ENCODE results near the gene GTF3C6. TPM values are rescaled to one million over a fixed set of nuclear protein-coding genes. Genes with fewer than 3 reads are reported as not detected.

The GTF3C6 gene
- total and polyA plus RNA-seq, 2 of the 8 experiments (the other 6 are each of a cell fraction or from before 2014, with no cell fraction given), result 13.1 to 87.4 TPM

- H3K9me3 ChIP-seq (ENCODE audit: insufficient read depth in 2 of 2, low read depth in 1 of 2, low read length in 1 of 2), result no peaks in the 10 kb centered on the region
- no peaks in the 10 kb centered on the region for H3K36me3 ChIP-seq (ENCODE audit: control insufficient read depth in 2 of 4, insufficient read depth in 4 of 4, low read length in 3 of 4)
- no peak overlapping the region for H4K91ac ChIP-seq (replicated peaks; ENCODE audit: insufficient read length, low read length)
- DNase-seq (ENCODE audit: low read depth in 1 of 2, low spot score in 2 of 2) (no peak), FAIRE-seq (no peak)
- H3K27ac ChIP-seq (ENCODE audit: low read depth, low read length), result no peak overlapping the region
- H2BK12ac ChIP-seq (ENCODE audit: low read depth, low read length), result no peak overlapping the region
- ChIA-PET POLR2A (ENCODE audit: partially characterized antibody) (interaction anchor here (1.4 kb wide), 1 partner anchor 11 kb away, joined by 3 read pairs; no protein-coding TSS in a partner anchor), CTCF (ENCODE audit: partially characterized antibody) (interaction anchor here (1.2 kb wide), 1 partner anchor 24 kb away, joined by 3 read pairs; no protein-coding TSS in a partner anchor)
- no peak overlapping the region for H2BK120ac ChIP-seq (replicated peaks; ENCODE audit: low read depth, low read length)
- H2BK5ac ChIP-seq (ENCODE audit: low read depth, low read length), result no peak overlapping the region
- H3K4me1 ChIP-seq (replicated peaks in 1 of 4; ENCODE audit: control insufficient read depth in 3 of 4, insufficient read depth in 4 of 4, low read length in 3 of 4), result no peaks in the 10 kb centered on the region
- H3K79me2 ChIP-seq (ENCODE audit: control insufficient read depth in 1 of 2, insufficient read depth in 2 of 2, low read length in 2 of 2), result no peaks in the 10 kb centered on the region
- no peak overlapping the region for H3K4me3 ChIP-seq (ENCODE audit: extremely low read depth in 1 of 4, insufficient read depth in 2 of 4, low read depth in 3 of 4, low read length in 4 of 4)
- no peak overlapping the region for H2AK5ac ChIP-seq (ENCODE audit: low read depth, low read length)
- H4K20me1 ChIP-seq (replicated peaks in 1 of 2; ENCODE audit: control insufficient read depth in 1 of 2, insufficient read depth in 2 of 2, low read length in 2 of 2), result no peaks in the 10 kb centered on the region
- H4K8ac ChIP-seq (ENCODE audit: extremely low read depth, insufficient read depth, low read length), result no peak overlapping the region
- no peak overlapping the region for H2BK20ac ChIP-seq (ENCODE audit: low read length)
- H3K18ac ChIP-seq (ENCODE audit: extremely low read depth, low read length), result no peak overlapping the region
- no peaks in the 10 kb centered on the region for H3K79me1 ChIP-seq (ENCODE audit: low read depth, low read length)
- 82% methylated on average over 2 of the region's 2 CpGs; no CpG with 5 or more reads in 1 of the 2 experiments for WGBS, 2 experiments (ENCODE audit: extremely low coverage in 1 of 2, insufficient coverage in 1 of 2, insufficient read length in 1 of 2, insufficient replicate concordance in 2 of 2, low coverage in 1 of 2, low lambda C conversion rate in 2 of 2, missing lambda C conversion rate in 1 of 2)
- no peak overlapping the region for H3K23ac ChIP-seq (ENCODE audit: insufficient read length)
- no peak overlapping the region for H4K5ac ChIP-seq (ENCODE audit: insufficient read length, low read depth, low read length)
- no peaks in the 10 kb centered on the region for H3K27me3 ChIP-seq (replicated peaks in 1 of 4; ENCODE audit: control insufficient read depth in 3 of 4, extremely low read depth in 1 of 4, insufficient read depth in 3 of 4, low read length in 3 of 4)
- H3K4me2 ChIP-seq (ENCODE audit: insufficient read depth in 1 of 2, low read depth in 2 of 2, low read length in 2 of 2), result no peak overlapping the region
- no peak overlapping the region for H3K4ac ChIP-seq (replicated peaks; ENCODE audit: insufficient read length, low read depth, low read length)
- no peaks in the 10 kb centered on the region for H3K23me2 ChIP-seq (ENCODE audit: low read depth, low read length)
- H2BK15ac ChIP-seq (ENCODE audit: low read length), result no peak overlapping the region
- H3K56ac ChIP-seq (replicated peaks; ENCODE audit: insufficient read length, low read depth, low read length), result no peak overlapping the region
- H2AFZ ChIP-seq (ENCODE audit: low read length), result no peak overlapping the region
- no peak overlapping the region for H3K14ac ChIP-seq (ENCODE audit: insufficient read length)
- no peak overlapping the region for H3K9ac ChIP-seq (replicated peaks in 1 of 4; ENCODE audit: extremely low read depth in 1 of 4, low read depth in 3 of 4, low read length in 3 of 4)
- no peak for TF ChIP-seq CEBPB (IDR thresholded peaks at IDR 0.05; ENCODE audit: low read depth, low read length)
- TF ChIP-seq SAP30 (IDR thresholded peaks at IDR 0.05; ENCODE audit: insufficient read depth, insufficient replicate concordance, low read length), result no peak
- no peak for TF ChIP-seq ATF3 (IDR thresholded peaks at IDR 0.05; ENCODE audit: insufficient read depth, low read depth, low read length)
- no peak for TF ChIP-seq BCL11A (IDR thresholded peaks at IDR 0.05; ENCODE audit: low read depth in 2 of 2, low read length in 2 of 2)
- TF ChIP-seq TAF7 (optimal IDR thresholded peaks at IDR 0.05; ENCODE audit: borderline replicate concordance, low read depth, low read length), result no peak
- no peak for TF ChIP-seq TCF12 (IDR thresholded peaks at IDR 0.05; ENCODE audit: low read depth, low read length)
- no peak for TF ChIP-seq RAD21 (IDR thresholded peaks at IDR 0.05 in 1 of 2, conservative IDR thresholded peaks at IDR 0.05 in 1 of 2; ENCODE audit: low read depth in 2 of 2, low read length in 2 of 2)
- no peak for TF ChIP-seq CBX8 (IDR thresholded peaks at IDR 0.05; ENCODE audit: borderline replicate concordance, low read depth, low read length)
- no peak for TF ChIP-seq CHD1 (IDR thresholded peaks at IDR 0.05; ENCODE audit: low read depth, low read length)
- no peak for TF ChIP-seq SIRT6 (IDR thresholded peaks at IDR 0.05; ENCODE audit: low read length)
- TF ChIP-seq GTF2F1 (IDR thresholded peaks at IDR 0.05; ENCODE audit: borderline replicate concordance, low read depth, low read length), result no peak
- no peak for TF ChIP-seq POU5F1 (IDR thresholded peaks at IDR 0.05; ENCODE audit: low read depth, low read length)
- TF ChIP-seq TAF1 (IDR thresholded peaks at IDR 0.05; ENCODE audit: low read depth, low read length), result no peak
- TF ChIP-seq SIX5 (IDR thresholded peaks at IDR 0.05; ENCODE audit: low read depth, low read length), result no peak
- no peak for TF ChIP-seq KDM1A (IDR thresholded peaks at IDR 0.05; ENCODE audit: borderline replicate concordance, low read length)
These were observed 12.0 kb upstream of the GTF3C6 start for GRCh38 chr6:110946498-110946897.

All from H1 (cell line).